C4-2B (cell line): ENCODE measurements around the gene PRPF19.

Experiments
- ZFX ChIP-seq: fragments of 450-650 bp; IDR thresholded peaks from 2 replicates; pipeline ENCODE4 v1.6.1; 2017
- TF ChIP-seq, protein P1 (sequence below): fragments of 450-650 bp; conservative IDR thresholded peaks from 2 replicates; pipeline ENCODE4 v1.5.1; 2017; ENCODE audit warnings: mild to moderate bottlenecking

DNA sequence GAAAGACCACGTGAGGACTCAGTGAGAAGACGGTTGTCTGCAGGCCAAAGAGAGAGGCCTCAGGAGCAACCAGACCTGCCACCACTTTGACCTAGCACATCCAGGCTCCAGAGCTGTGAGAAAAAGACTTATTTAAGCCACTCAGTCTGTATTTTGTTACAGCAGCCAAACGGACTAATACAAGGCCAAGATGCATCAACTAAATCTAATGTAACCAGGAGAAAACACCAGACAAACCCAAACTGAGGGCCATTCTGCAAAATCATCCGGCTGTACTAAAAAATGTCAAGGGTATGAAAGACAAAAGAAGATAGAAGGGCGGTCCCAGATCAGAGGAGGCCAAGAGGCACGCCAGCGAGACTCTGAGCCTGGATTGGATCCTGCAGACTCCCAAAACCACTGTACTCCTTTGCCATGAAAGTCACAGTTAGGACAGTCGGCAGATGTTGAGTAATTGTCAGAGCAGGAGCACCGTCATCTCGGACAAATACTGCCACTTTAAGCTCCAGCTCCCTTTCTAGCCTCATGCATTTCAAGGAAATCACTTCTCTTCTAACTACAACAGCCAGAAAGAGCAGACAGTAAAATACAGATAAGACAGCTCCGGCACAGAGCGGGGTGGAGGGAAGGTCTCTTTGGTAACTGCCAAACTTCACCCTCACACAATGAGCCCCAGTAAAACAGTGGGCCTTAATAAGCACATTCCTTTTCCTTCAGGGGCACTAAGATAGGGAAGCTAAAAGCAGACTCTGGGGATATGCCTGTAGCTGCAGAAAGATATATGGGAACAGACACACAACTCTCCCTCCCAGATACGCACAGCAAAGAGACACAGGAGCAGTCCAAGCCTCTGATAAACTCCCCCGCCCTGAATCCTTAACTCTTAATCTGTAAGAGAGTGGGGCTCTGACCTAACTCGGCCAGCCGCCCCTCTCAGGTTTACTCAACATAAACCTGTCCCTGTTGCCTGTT lies 42.5 kb downstream of the PRPF19 start:
- TF ChIP-seq, protein P1, sequence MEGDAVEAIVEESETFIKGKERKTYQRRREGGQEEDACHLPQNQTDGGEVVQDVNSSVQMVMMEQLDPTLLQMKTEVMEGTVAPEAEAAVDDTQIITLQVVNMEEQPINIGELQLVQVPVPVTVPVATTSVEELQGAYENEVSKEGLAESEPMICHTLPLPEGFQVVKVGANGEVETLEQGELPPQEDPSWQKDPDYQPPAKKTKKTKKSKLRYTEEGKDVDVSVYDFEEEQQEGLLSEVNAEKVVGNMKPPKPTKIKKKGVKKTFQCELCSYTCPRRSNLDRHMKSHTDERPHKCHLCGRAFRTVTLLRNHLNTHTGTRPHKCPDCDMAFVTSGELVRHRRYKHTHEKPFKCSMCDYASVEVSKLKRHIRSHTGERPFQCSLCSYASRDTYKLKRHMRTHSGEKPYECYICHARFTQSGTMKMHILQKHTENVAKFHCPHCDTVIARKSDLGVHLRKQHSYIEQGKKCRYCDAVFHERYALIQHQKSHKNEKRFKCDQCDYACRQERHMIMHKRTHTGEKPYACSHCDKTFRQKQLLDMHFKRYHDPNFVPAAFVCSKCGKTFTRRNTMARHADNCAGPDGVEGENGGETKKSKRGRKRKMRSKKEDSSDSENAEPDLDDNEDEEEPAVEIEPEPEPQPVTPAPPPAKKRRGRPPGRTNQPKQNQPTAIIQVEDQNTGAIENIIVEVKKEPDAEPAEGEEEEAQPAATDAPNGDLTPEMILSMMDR, result no peak
- TF ChIP-seq ZFX, result no peak
